Omental fat pad (tissue), 4 donors: ENCODE results near the gene TRAP1. TPM values are rescaled to one million over a fixed set of nuclear protein-coding genes. Genes with fewer than 3 reads are reported as not detected.

Experiments
- ATAC-seq: fragments of 150-250 bp; one replicate; pipeline ENCODE4 v1.9.1; 2016; ENCODE audit warnings: mild to moderate bottlenecking, moderate library complexity; ENCODE audit not compliant: low FRiP score
- DNase-seq: peaks from one replicate; pipeline ENCODE4 v3.0.0-alpha.2; 2019; ENCODE audit warnings: low spot score
- total RNA-seq, 4 donors: library from RNA; depleted of rRNA; stranded (reverse); fragments of >200 nt; gene quantifications; one replicate each; pipeline ENCODE4 v1.1.0, GENCODE V29; 2016
- TF ChIP-seq, protein P1 (sequence below), 3 donors: fragments of 450-650 bp; IDR thresholded peaks; one replicate each; pipeline ENCODE4 v1.5.1; 2016 to 2017; ENCODE audit warnings: antibody characterized with exemption in 3 of 3, mild to moderate bottlenecking in 3 of 3, moderate library complexity in 2 of 3

Gene TRAP1
- total RNA-seq, 4 donors from 2014 or later, result 53.4 to 79.9 (median 70.5) TPM

DNA sequence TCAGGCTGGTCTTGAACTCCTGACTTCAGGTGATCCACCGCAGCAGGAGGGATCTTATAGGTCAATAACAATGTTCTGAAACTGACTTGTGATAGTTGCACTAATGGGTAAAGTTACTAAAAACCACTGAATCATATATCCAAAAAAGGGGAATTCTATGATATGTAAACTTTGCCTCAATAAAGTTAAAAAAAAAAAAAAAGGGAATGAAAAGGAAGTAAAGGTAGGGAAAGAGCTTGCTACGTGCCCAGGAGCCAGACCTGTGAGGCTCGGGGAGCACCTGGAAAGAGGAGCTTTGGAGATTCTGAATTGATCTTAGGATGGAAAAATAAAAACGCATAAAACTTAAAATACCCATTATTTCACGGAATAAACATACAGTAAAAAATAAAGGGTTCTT is 20.8 kb upstream of the TRAP1 start:
- DNase-seq (no peak), ATAC-seq (no peak)
- TF ChIP-seq, protein P1, sequence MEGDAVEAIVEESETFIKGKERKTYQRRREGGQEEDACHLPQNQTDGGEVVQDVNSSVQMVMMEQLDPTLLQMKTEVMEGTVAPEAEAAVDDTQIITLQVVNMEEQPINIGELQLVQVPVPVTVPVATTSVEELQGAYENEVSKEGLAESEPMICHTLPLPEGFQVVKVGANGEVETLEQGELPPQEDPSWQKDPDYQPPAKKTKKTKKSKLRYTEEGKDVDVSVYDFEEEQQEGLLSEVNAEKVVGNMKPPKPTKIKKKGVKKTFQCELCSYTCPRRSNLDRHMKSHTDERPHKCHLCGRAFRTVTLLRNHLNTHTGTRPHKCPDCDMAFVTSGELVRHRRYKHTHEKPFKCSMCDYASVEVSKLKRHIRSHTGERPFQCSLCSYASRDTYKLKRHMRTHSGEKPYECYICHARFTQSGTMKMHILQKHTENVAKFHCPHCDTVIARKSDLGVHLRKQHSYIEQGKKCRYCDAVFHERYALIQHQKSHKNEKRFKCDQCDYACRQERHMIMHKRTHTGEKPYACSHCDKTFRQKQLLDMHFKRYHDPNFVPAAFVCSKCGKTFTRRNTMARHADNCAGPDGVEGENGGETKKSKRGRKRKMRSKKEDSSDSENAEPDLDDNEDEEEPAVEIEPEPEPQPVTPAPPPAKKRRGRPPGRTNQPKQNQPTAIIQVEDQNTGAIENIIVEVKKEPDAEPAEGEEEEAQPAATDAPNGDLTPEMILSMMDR (IDR thresholded peaks at IDR 0.05), result no peak

DNA sequence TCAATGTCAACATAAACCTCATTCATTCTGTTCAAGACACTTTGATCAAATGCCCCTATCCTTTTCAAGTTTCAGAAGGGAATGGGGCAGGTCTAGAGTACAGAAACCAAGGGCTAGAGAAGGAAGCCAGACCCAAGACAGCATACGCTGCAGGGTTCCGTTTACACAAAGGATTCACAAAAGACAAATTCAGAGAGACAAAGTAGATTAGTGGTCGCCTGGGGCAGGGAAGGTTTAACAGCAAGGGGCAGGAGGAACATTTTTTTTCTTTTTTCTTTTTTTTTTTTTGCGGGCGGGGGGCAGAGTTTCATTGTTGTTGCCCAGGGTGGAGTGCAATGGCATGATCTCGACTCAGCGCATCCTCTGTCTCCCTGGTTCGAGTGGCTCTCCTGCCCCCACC is 19.9 kb upstream of the TRAP1 start:
- TF ChIP-seq, protein P1 (IDR thresholded peaks at IDR 0.05), result no peak
- DNase-seq (no peak), ATAC-seq (no peak)

DNA sequence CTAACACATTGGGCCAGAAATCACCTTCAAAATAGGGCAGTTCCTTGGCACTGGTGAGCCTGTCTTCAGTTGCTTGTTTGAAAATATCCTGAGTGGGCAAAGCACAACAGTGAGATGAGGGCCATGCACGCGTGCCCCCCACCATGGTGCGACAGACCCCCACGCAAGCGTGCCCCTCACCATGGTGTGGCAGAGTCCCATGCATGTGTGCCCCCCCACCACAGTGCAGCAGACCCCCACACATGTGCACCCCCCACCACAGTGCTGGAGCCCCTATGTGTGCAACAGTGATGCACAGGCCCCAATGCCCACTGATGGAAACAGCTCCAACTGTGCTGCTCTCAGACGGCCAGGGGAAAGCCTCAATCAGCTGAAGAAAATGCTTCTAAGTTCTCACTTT is 18.8 kb upstream of the TRAP1 start:
- DNase-seq (no peak), ATAC-seq (no peak)
- TF ChIP-seq, protein P1 (IDR thresholded peaks at IDR 0.05), result no peak

DNA sequence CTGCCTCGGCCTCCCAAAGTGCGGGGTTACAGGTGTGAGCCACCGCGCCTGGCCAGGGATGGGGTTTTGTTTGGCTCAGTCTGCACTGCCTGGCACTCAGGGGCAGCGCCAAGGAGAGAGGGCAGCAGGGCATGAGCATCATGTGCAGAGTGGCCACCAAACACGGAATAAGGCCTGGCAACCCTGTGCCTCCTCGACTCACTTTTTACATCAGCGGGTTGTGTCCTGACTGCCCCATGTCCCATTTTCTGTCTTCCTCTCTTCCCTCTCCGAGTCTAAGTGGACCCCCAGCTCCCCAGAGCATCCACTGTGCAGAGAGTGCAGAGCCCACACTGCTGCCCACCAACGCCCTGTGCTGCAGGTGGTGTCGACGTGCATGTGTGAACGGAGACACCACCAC is 18.2 kb upstream of the TRAP1 start:
- TF ChIP-seq, protein P1 (IDR thresholded peaks at IDR 0.05), result no peak
- no peak for ATAC-seq
- DNase-seq, result no peak

DNA sequence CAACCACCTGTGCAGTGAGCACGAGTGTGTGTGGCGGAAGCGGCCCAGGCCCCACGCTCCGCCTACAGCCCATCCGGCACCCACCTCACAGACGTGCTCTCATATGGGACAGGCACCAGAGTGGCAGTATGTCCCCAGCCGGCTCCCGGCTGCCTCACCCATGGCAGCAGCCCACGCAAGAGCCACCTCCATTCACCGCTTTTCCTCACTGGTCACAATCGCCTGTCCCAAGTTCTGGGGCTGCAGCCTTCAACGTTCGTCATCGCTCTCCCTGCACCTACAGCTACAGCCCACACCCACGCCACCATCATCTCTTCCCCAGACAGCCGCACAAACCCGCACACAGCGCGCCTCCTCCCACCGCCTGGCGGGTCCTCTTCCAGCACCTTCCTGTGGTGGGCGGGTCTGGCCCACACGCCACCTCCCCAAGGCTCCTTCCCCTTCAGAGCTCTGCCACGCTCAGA is 17.5 kb upstream of the TRAP1 start:
- DNase-seq (no peak), ATAC-seq (no peak)
- TF ChIP-seq, protein P1 (IDR thresholded peaks at IDR 0.05), result no peak

DNA sequence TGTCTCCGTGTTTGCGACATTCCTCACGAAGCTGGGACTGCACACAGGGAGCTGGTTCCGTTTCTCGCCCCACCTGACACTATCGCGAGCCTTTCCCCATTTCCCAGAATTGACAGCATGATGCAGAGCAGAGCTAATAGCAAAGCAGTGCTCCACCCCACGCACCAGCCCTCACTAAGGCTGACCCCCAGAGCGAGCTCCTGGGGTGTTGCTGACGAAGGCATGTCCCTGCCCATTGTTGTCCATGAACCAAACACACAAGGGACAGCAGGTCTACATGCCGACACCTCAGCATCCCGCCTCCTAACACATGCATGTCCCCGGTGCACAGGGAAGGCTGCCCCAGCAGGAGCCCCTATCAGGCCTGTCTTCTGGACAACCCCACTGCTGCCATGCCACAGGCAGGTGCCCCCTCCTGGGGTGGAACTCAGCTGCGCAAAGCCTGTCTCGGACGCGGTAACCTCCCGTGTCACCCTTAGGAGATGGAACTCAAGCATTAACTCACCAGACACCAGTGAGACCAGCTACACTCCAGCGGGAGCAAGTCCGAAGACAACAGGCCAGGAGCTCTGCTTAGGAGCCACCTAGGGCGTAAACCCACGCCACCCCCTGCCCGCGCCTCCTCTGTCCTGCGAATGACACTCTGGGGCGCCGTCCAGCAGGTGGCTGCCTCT is 16.9 kb upstream of the TRAP1 start:
- ATAC-seq (no peak), DNase-seq (no peak)
- TF ChIP-seq, protein P1 (IDR thresholded peaks at IDR 0.05), result no peak

DNA sequence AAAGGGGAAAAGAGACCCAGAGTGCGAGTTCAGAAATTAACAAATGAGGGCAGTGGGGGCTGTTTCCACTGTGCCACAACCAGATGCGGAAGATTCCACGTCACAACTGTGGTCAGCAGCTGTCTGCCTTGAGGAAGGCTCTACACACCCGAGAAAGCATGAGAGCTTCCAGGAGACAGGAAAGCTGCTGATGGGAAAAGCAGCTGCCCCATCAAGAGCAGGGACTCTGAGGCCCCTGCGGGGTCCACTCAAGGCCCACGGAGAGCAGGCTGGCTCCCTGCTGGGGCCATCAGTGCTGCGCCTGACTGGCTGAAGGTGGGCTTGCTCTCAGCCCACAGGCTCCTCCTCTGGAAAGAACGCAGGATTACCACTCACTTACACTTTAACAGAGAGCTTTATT is 14.8 kb upstream of the TRAP1 start:
- ATAC-seq, result no peak
- DNase-seq, result no peak
- TF ChIP-seq, protein P1 (IDR thresholded peaks at IDR 0.05), result no peak
